ENCODE measurements around the gene ZRSR2.

The ZRSR2 gene

GRCh38 chrX:15769300-15769954, 20.9 kb upstream of the ZRSR2 start:
- Histone ChIP-seq H3K9ac (ENCODE audit: low read depth, low read length) (no peak overlapping the region), H3K4me1 (ENCODE audit: insufficient read depth, low read length) (0 out of 2 replicates have a peak, but pooled peaks cover 4% of the 10 kb centered on the region), H3K9me3 (ENCODE audit: control insufficient read depth, insufficient read depth, low read length) (peaks cover 3% of the 10 kb centered on the region; the same call in 1 of the 2 replicates), H3K36me3 (ENCODE audit: insufficient read depth, low read length) (peaks cover 4% of the 10 kb centered on the region; the same call in 1 of the 2 replicates)

- no peaks in the 10 kb centered on the region for H3K4me1 ChIP-seq (ENCODE audit: insufficient read depth, low read length)
- no peaks in the 10 kb centered on the region for H3K9me3 ChIP-seq (ENCODE audit: control insufficient read depth, insufficient read depth, low read length)
- H3K9ac ChIP-seq (ENCODE audit: low read depth, low read length), result no peak overlapping the region
- H3K36me3 ChIP-seq (ENCODE audit: insufficient read depth, low read length), result no peaks in the 10 kb centered on the region
These were observed 8.2 kb upstream of the ZRSR2 start for GRCh38 chrX:15781961-15782699.

GRCh38 chrX:15785176-15785750, 5.0 kb upstream of the ZRSR2 start:
- Histone ChIP-seq H3K9me3 (ENCODE audit: control insufficient read depth, insufficient read depth, low read length) (no peaks in the 10 kb centered on the region), H3K4me1 (ENCODE audit: insufficient read depth, low read length) (no peaks in the 10 kb centered on the region), H3K9ac (ENCODE audit: low read depth, low read length) (no peak overlapping the region), H3K36me3 (ENCODE audit: insufficient read depth, low read length) (no peaks in the 10 kb centered on the region)

DNA sequence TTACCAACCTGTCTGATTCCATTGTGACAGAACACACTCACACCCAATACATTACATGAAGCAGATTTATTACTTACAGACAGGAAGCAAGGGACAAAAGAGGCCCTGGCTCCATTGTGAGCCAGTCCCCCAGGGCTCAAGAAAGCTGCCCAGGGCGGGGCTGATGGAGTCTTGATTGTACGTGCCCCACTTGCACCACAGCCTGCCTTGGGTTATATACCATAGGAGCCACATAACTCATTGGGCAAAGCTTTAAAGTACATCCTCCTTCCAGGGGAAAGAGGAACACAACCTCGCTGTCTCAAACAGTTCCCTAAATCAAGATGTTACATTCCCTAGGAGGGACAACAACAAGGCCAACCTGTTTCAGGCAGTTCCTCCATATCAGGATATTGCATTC, 3.4 kb upstream of the ZRSR2 start:
- Histone ChIP-seq H3K9me3 (ENCODE audit: control insufficient read depth, insufficient read depth, low read length) (no peaks in the 10 kb centered on the region), H3K36me3 (ENCODE audit: insufficient read depth, low read length) (no peaks in the 10 kb centered on the region), H3K9ac (ENCODE audit: low read depth, low read length) (no peak overlapping the region), H3K4me1 (ENCODE audit: insufficient read depth, low read length) (no peaks in the 10 kb centered on the region)

DNA sequence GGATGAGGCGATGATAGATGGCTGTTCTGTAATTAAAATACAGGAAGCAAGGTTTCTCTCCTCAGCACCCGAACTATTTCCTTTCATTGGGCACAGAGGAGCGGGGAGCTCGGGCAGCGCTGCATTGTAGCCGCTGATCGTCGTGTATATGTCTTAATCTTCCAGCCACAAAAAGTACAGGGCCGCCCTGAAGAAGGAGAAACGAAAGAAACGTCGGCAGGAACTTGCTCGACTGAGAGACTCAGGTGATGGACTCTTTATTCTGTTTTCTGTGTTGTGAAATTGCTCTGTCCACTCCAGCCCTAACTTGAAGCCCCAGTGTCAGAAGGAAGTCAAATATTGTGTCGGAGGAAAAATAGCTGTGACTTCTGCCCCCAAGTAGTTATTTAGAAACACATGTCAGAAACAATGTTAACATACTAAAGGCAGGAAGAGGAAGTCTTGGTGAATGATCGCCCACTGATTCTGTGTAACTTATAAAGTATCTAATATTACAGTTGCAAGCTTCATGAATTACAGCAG, 546 bp downstream of the ZRSR2 start:
- Histone ChIP-seq H3K9ac (ENCODE audit: low read depth, low read length) (peak overlapping the region; percentile 90), H3K4me1 (ENCODE audit: insufficient read depth, low read length) (no peaks in the 10 kb centered on the region), H3K9me3 (ENCODE audit: control insufficient read depth, insufficient read depth, low read length) (no peaks in the 10 kb centered on the region), H3K36me3 (ENCODE audit: insufficient read depth, low read length) (no peaks in the 10 kb centered on the region; the same call in 1 of the 2 replicates)

DNA sequence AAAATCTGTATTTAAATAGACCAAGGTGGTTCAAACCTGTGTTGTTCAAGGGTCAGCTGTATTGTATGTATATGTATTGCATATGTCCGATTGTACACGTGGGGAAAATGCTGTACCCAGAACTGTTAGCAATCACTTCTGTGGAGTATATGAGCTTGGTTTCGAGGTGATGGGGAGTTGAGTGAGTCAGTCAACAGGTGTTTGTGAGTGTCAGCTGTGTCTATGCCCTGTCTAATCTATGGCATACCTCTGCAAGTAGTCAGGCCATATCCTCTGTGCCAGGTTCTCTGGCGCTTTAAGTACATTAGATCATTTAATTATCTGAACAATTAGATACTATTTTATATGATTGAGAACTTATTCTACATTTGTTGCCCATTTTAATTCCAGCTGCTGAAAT, 7.4 kb downstream of the ZRSR2 start:
- no peaks in the 10 kb centered on the region for H3K9me3 ChIP-seq (ENCODE audit: control insufficient read depth, insufficient read depth, low read length)

GRCh38 chrX:15804563-15804962, 14.3 kb downstream of the ZRSR2 start:
- H3K36me3 ChIP-seq (ENCODE audit: insufficient read depth, low read length), result peaks cover 13% of the 10 kb centered on the region

More for the DNA sequence above, 7.4 kb downstream of the ZRSR2 start:
- Histone ChIP-seq H3K36me3 (ENCODE audit: insufficient read depth, low read length) (no peaks in the 10 kb centered on the region; the same call in 1 of the 2 replicates), H3K4me1 (ENCODE audit: insufficient read depth, low read length) (no peaks in the 10 kb centered on the region), H3K9ac (ENCODE audit: low read depth, low read length) (no peak overlapping the region)

DNA sequence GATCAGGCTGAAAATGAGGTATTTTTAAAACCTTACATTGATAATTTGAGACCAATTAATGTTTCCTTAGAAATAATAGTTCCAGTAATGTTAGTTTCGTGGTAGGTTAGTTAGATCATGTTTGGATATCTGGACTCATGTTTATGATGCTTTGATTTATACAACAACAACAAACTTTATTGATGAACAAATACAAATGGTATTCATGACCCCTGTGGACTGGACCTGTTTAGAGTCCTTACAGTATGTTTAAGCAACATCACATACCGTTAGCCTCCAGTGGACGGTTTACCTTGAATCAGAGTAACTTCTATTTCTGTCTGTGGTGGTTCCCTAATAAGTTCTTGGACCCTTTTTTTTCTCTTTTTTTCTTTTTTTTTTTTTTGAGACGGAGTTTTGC, 18.0 kb downstream of the ZRSR2 start:
- Histone ChIP-seq H3K9me3 (ENCODE audit: control insufficient read depth, insufficient read depth, low read length) (no peaks in the 10 kb centered on the region), H3K4me1 (ENCODE audit: insufficient read depth, low read length) (no peaks in the 10 kb centered on the region), H3K9ac (ENCODE audit: low read depth, low read length) (no peak overlapping the region), H3K36me3 (ENCODE audit: insufficient read depth, low read length) (peaks cover 20% of the 10 kb centered on the region)

More at GRCh38 chrX:15804563-15804962, 14.3 kb downstream of the ZRSR2 start:
- no peaks in the 10 kb centered on the region for H3K4me1 ChIP-seq (ENCODE audit: insufficient read depth, low read length)
- no peaks in the 10 kb centered on the region for H3K9me3 ChIP-seq (ENCODE audit: control insufficient read depth, insufficient read depth, low read length)
- H3K9ac ChIP-seq (ENCODE audit: low read depth, low read length), result no peak overlapping the region

DNA sequence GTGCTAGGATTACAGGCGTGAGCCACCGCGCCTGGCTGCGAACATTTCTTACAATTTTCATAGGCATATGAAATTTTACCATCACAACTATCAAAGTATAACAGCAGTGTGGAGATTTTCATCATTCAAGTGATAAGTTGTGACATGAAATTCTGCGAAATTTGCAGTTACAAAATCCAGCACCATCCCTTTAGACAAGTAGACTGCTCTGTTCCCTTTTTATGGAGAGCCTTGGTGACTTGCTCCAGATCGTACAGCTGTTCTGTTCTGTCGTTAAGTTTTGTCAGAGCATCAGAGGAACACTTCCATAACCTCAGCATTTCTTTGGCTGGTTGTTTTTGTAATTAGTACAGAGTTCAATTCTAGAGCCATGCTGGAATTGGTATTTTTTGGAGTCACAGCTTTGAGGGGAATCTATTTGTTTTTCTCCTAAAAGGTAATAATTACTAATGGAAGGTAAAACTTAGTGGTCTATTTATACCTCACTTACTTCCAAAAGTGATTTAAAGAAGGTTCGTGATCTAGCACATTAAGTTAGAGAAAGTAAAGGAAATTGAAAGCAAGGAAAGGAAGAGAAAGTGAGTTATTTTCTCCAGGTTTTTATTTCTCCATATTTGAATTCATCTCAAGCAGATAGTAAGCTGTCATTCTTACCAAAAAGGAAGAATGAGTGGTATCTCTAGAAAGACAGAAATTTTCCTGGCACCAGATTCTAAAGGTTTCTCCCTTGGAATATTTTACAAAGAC, 22.1 kb downstream of the ZRSR2 start:
- Histone ChIP-seq H3K9me3 (ENCODE audit: control insufficient read depth, insufficient read depth, low read length) (no peaks in the 10 kb centered on the region), H3K36me3 (ENCODE audit: insufficient read depth, low read length) (peaks cover 28% of the 10 kb centered on the region), H3K4me1 (ENCODE audit: insufficient read depth, low read length) (peaks cover 23% of the 10 kb centered on the region), H3K9ac (ENCODE audit: low read depth, low read length) (no peak overlapping the region)

DNA sequence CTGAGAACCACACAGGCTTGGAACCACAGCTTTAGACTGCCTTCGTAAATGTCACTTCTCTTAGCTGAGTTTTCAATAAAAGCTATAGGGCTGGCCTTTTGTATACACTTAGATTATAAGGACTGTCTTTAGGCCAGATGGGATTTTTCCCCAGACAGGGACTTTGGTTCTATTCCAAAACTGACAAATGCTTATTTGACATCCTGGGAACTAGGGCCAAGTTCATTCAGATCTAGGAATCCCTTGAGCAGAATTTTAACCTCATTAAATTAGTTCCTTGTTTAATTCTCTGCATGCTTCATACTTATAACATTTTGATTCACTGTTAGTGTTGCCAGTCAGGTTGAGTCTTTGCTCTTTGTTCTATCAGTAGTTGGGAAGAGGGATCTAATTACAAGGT, 23.1 kb downstream of the ZRSR2 start:
- Histone ChIP-seq H3K4me1 (ENCODE audit: insufficient read depth, low read length) (peaks cover 32% of the 10 kb centered on the region), H3K36me3 (ENCODE audit: insufficient read depth, low read length) (peaks cover 26% of the 10 kb centered on the region), H3K9ac (ENCODE audit: low read depth, low read length) (no peak overlapping the region), H3K9me3 (ENCODE audit: control insufficient read depth, insufficient read depth, low read length) (no peaks in the 10 kb centered on the region)

- H3K9ac ChIP-seq (ENCODE audit: low read depth, low read length), result no peak overlapping the region
- H3K4me1 ChIP-seq (ENCODE audit: insufficient read depth, low read length), result peaks cover 32% of the 10 kb centered on the region
- no peaks in the 10 kb centered on the region for H3K9me3 ChIP-seq (ENCODE audit: control insufficient read depth, insufficient read depth, low read length)
- peaks cover 22% of the 10 kb centered on the region for H3K36me3 ChIP-seq (ENCODE audit: insufficient read depth, low read length)
These were observed 24.6 kb downstream of the ZRSR2 start for GRCh38 chrX:15814771-15815365.

DNA sequence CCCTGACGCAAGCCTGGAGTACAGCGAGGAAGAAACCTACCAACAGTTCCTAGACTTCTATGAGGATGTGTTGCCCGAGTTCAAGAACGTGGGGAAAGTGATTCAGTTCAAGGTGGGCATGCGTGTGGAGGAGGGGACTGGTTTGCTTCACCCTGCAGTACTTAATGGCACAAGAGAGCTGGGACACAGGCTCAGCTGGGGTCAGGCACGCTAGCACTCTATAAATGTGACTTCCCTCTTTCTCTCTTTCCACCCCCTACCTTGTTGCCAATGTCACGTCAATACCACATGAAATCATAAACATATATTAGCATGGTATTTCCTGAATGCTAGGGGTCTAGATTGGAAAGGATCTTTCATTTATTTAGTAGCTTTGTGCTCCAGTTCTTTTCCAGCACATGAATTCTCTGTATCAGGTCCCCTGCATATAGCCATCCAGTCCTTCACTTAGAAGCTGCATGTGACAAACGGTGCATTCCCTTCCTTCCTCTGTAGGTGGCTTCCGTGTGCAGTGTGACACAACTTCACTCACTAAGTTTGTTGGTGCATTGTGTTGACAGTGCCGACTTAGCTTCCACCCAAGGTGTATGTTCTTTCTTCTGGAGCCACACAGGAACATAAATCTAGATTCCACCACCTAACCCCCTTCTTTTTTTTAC, 25.6 kb downstream of the ZRSR2 start:
- Histone ChIP-seq H3K9me3 (ENCODE audit: control insufficient read depth, insufficient read depth, low read length) (no peaks in the 10 kb centered on the region), H3K4me1 (ENCODE audit: insufficient read depth, low read length) (peaks cover 32% of the 10 kb centered on the region), H3K9ac (ENCODE audit: low read depth, low read length) (no peak overlapping the region; the same call in 1 of the 2 replicates), H3K36me3 (ENCODE audit: insufficient read depth, low read length) (peaks cover 29% of the 10 kb centered on the region)

GRCh38 chrX:15816438-15816809, 26.1 kb downstream of the ZRSR2 start:
- Histone ChIP-seq H3K4me1 (ENCODE audit: insufficient read depth, low read length) (peaks cover 32% of the 10 kb centered on the region), H3K9ac (ENCODE audit: low read depth, low read length) (no peak overlapping the region; the same call in 1 of the 2 replicates), H3K36me3 (ENCODE audit: insufficient read depth, low read length) (peaks cover 29% of the 10 kb centered on the region), H3K9me3 (ENCODE audit: control insufficient read depth, insufficient read depth, low read length) (no peaks in the 10 kb centered on the region)

Data from ES-I3 (cell line).